Glomerular endothelial cell (primary cell): ENCODE data around the gene ZNF507. TPM values are rescaled to one million over a fixed set of nuclear protein-coding genes. Genes with fewer than 3 reads are reported as not detected.

Experiments used
- DNase-seq: peaks from one replicate; pipeline ENCODE4 v3.0.0-alpha.2; 2011; ENCODE audit warnings: low read depth, low spot score; ENCODE audit errors: extremely low read depth
- total RNA-seq: library from RNA; depleted of rRNA; stranded (reverse); fragments of >200 nt; gene quantifications from 2 replicates; pipeline ENCODE4 v1.2.3, GENCODE V29; 2015

ZNF507 gene
- 9.3 and 16.1 TPM in 2 replicates for total RNA-seq

- DNase-seq, result no peak
Observed at GRCh38 chr19:32345261-32346207, at the start of gene ZNF507. ZNF507 (plus strand) TSS chr19:32345610; CDS start chr19:32352831, 7,221 bp downstream.

- no peak for DNase-seq
Observed at GRCh38 chr19:32296694-32297093, 48.7 kb upstream of the ZNF507 start.

- DNase-seq, result no peak
Observed at GRCh38 chr19:32302778-32303177, 42.6 kb upstream of the ZNF507 start.

GRCh38 chr19:32303193-32303592, 42.2 kb upstream of the ZNF507 start:
- DNase-seq, result no peak

GRCh38 chr19:32307591-32307990, 37.8 kb upstream of the ZNF507 start:
- no peak for DNase-seq

- DNase-seq, result no peak
Observed at GRCh38 chr19:32308431-32309077, 36.9 kb upstream of the ZNF507 start.

- no peak for DNase-seq
Observed at GRCh38 chr19:32309711-32310390, 35.6 kb upstream of the ZNF507 start.

GRCh38 chr19:32311371-32311770, 34.0 kb upstream of the ZNF507 start:
- DNase-seq, result no peak

GRCh38 chr19:32313569-32314265, 31.7 kb upstream of the ZNF507 start:
- DNase-seq, result no peak

- DNase-seq, result no peak
Observed at GRCh38 chr19:32316034-32316433, 29.4 kb upstream of the ZNF507 start.

GRCh38 chr19:32317086-32317485, 28.3 kb upstream of the ZNF507 start:
- DNase-seq, result no peak

GRCh38 chr19:32318884-32319520, 26.4 kb upstream of the ZNF507 start:
- DNase-seq, result no peak

- DNase-seq, result no peak
Observed at GRCh38 chr19:32322541-32322940, 22.9 kb upstream of the ZNF507 start.

GRCh38 chr19:32324631-32325285, 20.7 kb upstream of the ZNF507 start:
- DNase-seq, result no peak

GRCh38 chr19:32330213-32330857, 15.1 kb upstream of the ZNF507 start:
- DNase-seq, result no peak

GRCh38 chr19:32333227-32333626, 12.2 kb upstream of the ZNF507 start:
- DNase-seq, result no peak

- no peak for DNase-seq
Observed at GRCh38 chr19:32336259-32337083, 8.9 kb upstream of the ZNF507 start.

GRCh38 chr19:32337084-32337808, 8.2 kb upstream of the ZNF507 start:
- DNase-seq, result no peak
